ENCODE data around the gene NELFCD.
A peak's percentile ranks its signal among the peaks of the same experiment; 100 is the strongest.
"Not testable (repeated sequence)": the region's sequence is repeated elsewhere in the genome, so short reads cannot be mapped to it uniquely, and the experiment has no call there.

NELFCD gene

DNA sequence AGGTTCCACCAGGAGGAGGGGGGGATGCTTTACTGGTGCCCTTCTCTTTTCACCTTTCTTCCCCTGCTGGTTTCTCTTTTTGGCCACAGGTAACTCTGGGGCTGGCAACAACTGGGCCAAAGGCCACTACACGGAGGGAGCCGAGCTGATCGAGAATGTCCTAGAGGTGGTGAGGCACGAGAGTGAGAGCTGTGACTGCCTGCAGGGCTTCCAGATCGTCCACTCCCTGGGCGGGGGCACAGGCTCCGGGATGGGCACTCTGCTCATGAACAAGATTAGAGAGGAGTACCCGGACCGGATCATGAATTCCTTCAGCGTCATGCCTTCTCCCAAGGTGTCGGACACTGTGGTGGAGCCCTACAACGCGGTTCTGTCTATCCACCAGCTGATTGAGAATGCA lies 42.6 kb downstream of the NELFCD start:
- DNase-seq (ENCODE audit: extremely low read depth in 1 of 2, low read depth in 1 of 2), result no peak

- DNase-seq (ENCODE audit: extremely low read depth in 1 of 2, low read depth in 1 of 2), result no peak
Measured at GRCh38 chr20:59024111-59024530, 43.1 kb downstream of the NELFCD start.

- no peak for DNase-seq (ENCODE audit: extremely low read depth in 1 of 2, low read depth in 1 of 2)
Measured at GRCh38 chr20:59025086-59025485, 44.0 kb downstream of the NELFCD start.

GRCh38 chr20:59025511-59025910 lies 44.5 kb downstream of the NELFCD start:
- DNase-seq (ENCODE audit: extremely low read depth in 1 of 2, low read depth in 1 of 2), result no peak

GRCh38 chr20:59026904-59027740 lies 46.1 kb downstream of the NELFCD start:
- no peak for DNase-seq (ENCODE audit: extremely low read depth in 1 of 2, low read depth in 1 of 2)

DNA sequence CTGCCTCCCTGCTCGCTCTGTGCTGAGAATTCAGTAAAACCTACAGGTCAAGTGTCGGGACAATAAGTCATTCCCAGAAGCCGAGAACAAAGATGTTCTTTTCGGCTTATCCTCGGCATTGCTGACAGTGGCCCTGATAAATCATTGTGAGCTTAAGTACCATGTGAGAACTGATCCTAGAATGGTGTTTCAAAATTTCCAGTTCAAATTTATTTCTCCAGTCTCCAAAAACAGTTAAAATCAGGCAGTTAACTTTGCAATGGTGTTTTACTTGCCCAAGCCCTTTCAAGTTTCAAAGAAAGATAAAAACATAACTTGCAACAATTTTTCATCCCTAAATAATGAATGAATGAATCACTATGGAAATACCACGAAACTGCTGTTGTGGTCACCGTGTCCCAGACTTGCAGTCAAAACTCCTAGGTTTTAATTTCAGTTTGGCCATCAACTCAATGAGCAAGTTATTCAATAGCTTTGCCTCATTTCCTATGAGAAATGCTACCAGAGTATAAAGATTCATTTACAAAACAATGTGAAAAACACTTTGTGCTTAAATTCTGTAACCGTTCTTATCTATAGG lies 46.8 kb downstream of the NELFCD start:
- no peak for DNase-seq (ENCODE audit: extremely low read depth in 1 of 2, low read depth in 1 of 2)

GRCh38 chr20:59028812-59029211 lies 47.8 kb downstream of the NELFCD start:
- no peak for DNase-seq (ENCODE audit: extremely low read depth in 1 of 2, low read depth in 1 of 2)

DNA sequence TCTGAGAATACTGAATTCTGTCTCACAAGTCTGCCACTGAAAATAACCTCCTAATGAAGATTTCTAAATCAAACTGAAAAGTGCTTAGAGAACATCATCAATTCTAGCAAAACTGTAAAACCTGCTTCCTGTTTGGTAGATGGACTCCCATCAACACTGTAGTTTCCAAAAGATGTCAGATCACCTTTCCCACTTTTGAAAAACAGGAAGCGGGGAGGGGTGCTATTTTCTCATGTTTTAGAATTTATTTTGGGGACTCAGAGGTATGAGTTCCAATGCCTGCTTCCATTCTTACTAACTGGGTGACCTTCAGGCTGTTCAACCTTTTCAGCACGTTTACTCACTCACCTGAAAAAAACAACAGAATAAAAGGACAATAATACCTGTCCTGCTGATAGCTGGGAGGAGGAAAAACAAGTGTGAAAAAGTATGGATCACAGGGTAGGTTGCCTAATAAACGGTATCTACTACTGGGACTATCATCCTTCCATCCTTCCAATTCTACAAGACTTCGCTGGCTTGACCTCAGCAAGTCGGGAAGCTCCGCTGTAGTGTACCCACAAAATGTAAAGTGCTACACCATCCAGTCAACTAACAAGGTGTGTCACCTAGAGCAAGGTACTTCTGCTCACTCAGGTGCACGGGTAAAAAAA lies 50.0 kb downstream of the NELFCD start:
- DNase-seq (ENCODE audit: extremely low read depth in 1 of 2, low read depth in 1 of 2), result no peak

- DNase-seq (ENCODE audit: extremely low read depth in 1 of 2, low read depth in 1 of 2), result no peak
Measured at GRCh38 chr20:59031564-59032022, 50.5 kb downstream of the NELFCD start.

- peak; percentile 86 to 95 for DNase-seq (ENCODE audit: extremely low read depth in 1 of 2, low read depth in 1 of 2)
Measured at GRCh38 chr20:59032023-59032712, 51.1 kb downstream of the NELFCD start, which contains the start of gene ATP5F1E. ATP5F1E (minus strand) TSS chr20:59032335; CDS start chr20:59032251, 84 bp downstream.

GRCh38 chr20:59032713-59033059 lies 51.6 kb downstream of the NELFCD start:
- no peak for DNase-seq (ENCODE audit: extremely low read depth in 1 of 2, low read depth in 1 of 2)

- no peak for DNase-seq (ENCODE audit: extremely low read depth in 1 of 2, low read depth in 1 of 2)
Measured at GRCh38 chr20:59033093-59033492, 52.0 kb downstream of the NELFCD start.

- no peak for DNase-seq (ENCODE audit: extremely low read depth in 1 of 2, low read depth in 1 of 2)
Measured at GRCh38 chr20:59033616-59034165, 52.6 kb downstream of the NELFCD start.

GRCh38 chr20:59035381-59035780 lies 54.3 kb downstream of the NELFCD start:
- DNase-seq (ENCODE audit: extremely low read depth in 1 of 2, low read depth in 1 of 2), result no peak

- no peak for DNase-seq (ENCODE audit: extremely low read depth in 1 of 2, low read depth in 1 of 2)
Measured at GRCh38 chr20:59037386-59037785, 56.3 kb downstream of the NELFCD start.

DNA sequence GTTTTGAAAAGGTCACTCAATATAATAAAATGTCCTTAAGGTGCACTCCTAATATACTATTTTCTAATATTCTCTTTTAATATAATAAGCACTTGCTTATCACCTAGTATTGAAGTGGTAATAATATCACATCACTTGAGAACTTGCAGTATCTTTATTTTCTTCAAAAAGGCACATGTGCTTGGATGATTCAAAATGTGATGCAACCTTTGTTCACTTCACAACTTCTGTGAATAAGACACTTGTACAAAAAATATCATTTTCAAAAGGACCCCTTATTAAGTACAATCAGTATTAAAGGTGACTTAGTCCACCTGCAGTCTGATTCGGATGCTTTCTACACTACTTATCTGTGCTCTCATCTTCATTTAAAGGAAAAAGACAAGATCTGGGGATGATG lies 58.2 kb downstream of the NELFCD start:
- no peak for DNase-seq (ENCODE audit: extremely low read depth in 1 of 2, low read depth in 1 of 2)

GRCh38 chr20:59040667-59041066 lies 59.6 kb downstream of the NELFCD start:
- no peak for DNase-seq (ENCODE audit: extremely low read depth in 1 of 2, low read depth in 1 of 2)

DNA sequence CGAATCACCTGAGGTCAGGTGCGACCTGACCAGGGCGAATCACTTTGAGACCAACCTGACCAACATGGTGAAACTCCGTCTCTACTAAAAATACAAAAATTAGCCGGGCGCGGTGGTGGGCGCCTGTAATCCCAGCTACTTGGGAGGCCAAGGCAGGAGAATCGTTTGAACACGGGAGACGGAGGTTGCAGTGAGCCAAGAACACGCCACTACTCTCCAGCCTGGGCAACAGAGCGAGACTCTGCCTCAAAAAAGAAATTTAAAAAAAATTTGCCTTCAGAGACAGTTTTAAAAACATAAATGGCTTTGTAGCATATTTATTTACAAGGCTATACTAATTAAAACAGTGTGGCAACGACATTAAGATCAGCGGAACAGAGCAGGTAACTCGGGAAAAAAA lies 60.4 kb downstream of the NELFCD start:
- DNase-seq (ENCODE audit: extremely low read depth in 1 of 2, low read depth in 1 of 2), result not testable (repeated sequence)

- DNase-seq (ENCODE audit: extremely low read depth in 1 of 2, low read depth in 1 of 2), result no peak
Measured at GRCh38 chr20:59042151-59042795, 61.2 kb downstream of the NELFCD start, which contains the start of gene PRELID3B. PRELID3B (minus strand) TSS chr20:59042786; CDS start chr20:59042730, 56 bp downstream.
